ENCODE data around the gene COL6A6. TPM values are rescaled to one million over a fixed set of nuclear protein-coding genes. Genes with fewer than 3 reads are reported as not detected.

The COL6A6 gene
- total RNA-seq, 2 donors from 2014 or later, result 0.33 to 0.40 TPM

- Histone ChIP-seq H3K27ac (ENCODE audit: low read depth, low read length) (no peak overlapping the region), H3K4me1 (ENCODE audit: control insufficient read depth, insufficient read depth, low read length) (no peaks in the 10 kb centered on the region), H3K9ac (ENCODE audit: extremely low read depth, low read length, poor library complexity, severe bottlenecking) (no peak overlapping the region), H3K27me3 (ENCODE audit: control insufficient read depth, insufficient read depth, low read length, poor library complexity, severe bottlenecking) (no peaks in the 10 kb centered on the region), H3K36me3 (ENCODE audit: control insufficient read depth, insufficient read depth, low read length) (no peaks in the 10 kb centered on the region), H3K9me3 (ENCODE audit: control insufficient read depth, low read length) (peaks cover 6% of the 10 kb centered on the region), H3K4me3 (ENCODE audit: low read length) (no peak overlapping the region)
- Mint-ChIP-seq H3K4me1 (no peaks in the 10 kb centered on the region), H3K27ac (no peak overlapping the region), H3K9me3 (peaks cover 28% of the 10 kb centered on the region), H3K4me3 (no peak overlapping the region), H3K27me3 (ENCODE audit: insufficient read depth) (peaks cover 5% of the 10 kb centered on the region), H3K36me3 (ENCODE audit: low read depth) (no peaks in the 10 kb centered on the region)
- no peak for TF ChIP-seq CTCF (conservative IDR thresholded peaks at IDR 0.05)
- no peak for DNase-seq
- 94 to 100% methylated on average over 1 of the region's 1 CpG for WGBS, 2 experiments (ENCODE audit: insufficient coverage in 1 of 2, insufficient read length in 1 of 2)
Observed at GRCh38 chr3:130548356-130548755, 31.4 kb downstream of the COL6A6 start.

- 97 to 100% methylated on average over 1 to 3 of the region's 3 CpGs for WGBS, 2 experiments (ENCODE audit: insufficient coverage in 1 of 2, insufficient read length in 1 of 2)
- Histone ChIP-seq H3K4me3 (ENCODE audit: low read length) (no peak overlapping the region), H3K9ac (ENCODE audit: extremely low read depth, low read length, poor library complexity, severe bottlenecking) (no peak overlapping the region), H3K27me3 (ENCODE audit: control insufficient read depth, insufficient read depth, low read length, poor library complexity, severe bottlenecking) (no peaks in the 10 kb centered on the region), H3K36me3 (ENCODE audit: control insufficient read depth, insufficient read depth, low read length) (no peaks in the 10 kb centered on the region), H3K4me1 (ENCODE audit: control insufficient read depth, insufficient read depth, low read length) (no peaks in the 10 kb centered on the region), H3K9me3 (ENCODE audit: control insufficient read depth, low read length) (no peaks in the 10 kb centered on the region), H3K27ac (ENCODE audit: low read depth, low read length) (no peak overlapping the region)
- Mint-ChIP-seq H3K4me1 (no peaks in the 10 kb centered on the region), H3K27ac (no peak overlapping the region), H3K9me3 (no peaks in the 10 kb centered on the region), H3K27me3 (ENCODE audit: insufficient read depth) (peaks cover 3% of the 10 kb centered on the region), H3K36me3 (ENCODE audit: low read depth) (no peaks in the 10 kb centered on the region), H3K4me3 (no peak overlapping the region)
- TF ChIP-seq CTCF (conservative IDR thresholded peaks at IDR 0.05), result no peak
- DNase-seq, result no peak
Observed at GRCh38 chr3:130557336-130558035, 40.5 kb downstream of the COL6A6 start.

- no peak overlapping the region for H3K4me3 ChIP-seq (ENCODE audit: low read length)
- H3K27me3 ChIP-seq (ENCODE audit: control insufficient read depth, insufficient read depth, low read length, poor library complexity, severe bottlenecking), result no peaks in the 10 kb centered on the region
- no peak overlapping the region for H3K9ac ChIP-seq (ENCODE audit: extremely low read depth, low read length, poor library complexity, severe bottlenecking)
- Mint-ChIP-seq H3K36me3 (ENCODE audit: low read depth) (no peaks in the 10 kb centered on the region), H3K4me3 (no peak overlapping the region), H3K4me1 (no peaks in the 10 kb centered on the region), H3K27ac (no peak overlapping the region), H3K27me3 (ENCODE audit: insufficient read depth) (peaks cover 3% of the 10 kb centered on the region), H3K9me3 (no peaks in the 10 kb centered on the region)
- no peak for TF ChIP-seq CTCF (conservative IDR thresholded peaks at IDR 0.05)
- DNase-seq, result no peak
- no peak overlapping the region for H3K27ac ChIP-seq (ENCODE audit: low read depth, low read length)
- no peaks in the 10 kb centered on the region for H3K9me3 ChIP-seq (ENCODE audit: control insufficient read depth, low read length)
- no peaks in the 10 kb centered on the region for H3K36me3 ChIP-seq (ENCODE audit: control insufficient read depth, insufficient read depth, low read length)
- no peaks in the 10 kb centered on the region for H3K4me1 ChIP-seq (ENCODE audit: control insufficient read depth, insufficient read depth, low read length)
- WGBS, 2 experiments (ENCODE audit: insufficient coverage in 1 of 2, insufficient read length in 1 of 2), result 91 to 95% methylated on average over 4 of the region's 4 CpGs
Observed at GRCh38 chr3:130558366-130558765, 41.4 kb downstream of the COL6A6 start.
